ENCODE measurements around the gene IL18R1.

The IL18R1 gene

GRCh38 chr2:102337481-102338386, 17.9 kb upstream of the IL18R1 start:
- ChIA-PET CTCF (interaction anchor here (1.7 to 2.4 kb wide), 2 partner anchors 9 to 18 kb away, joined by 3 to 10 read pairs; partner anchors contain the start of gene IL18R1), POLR2A (no interaction called here)
- no peak for DNase-seq (ENCODE audit: low read depth, low spot score)
- H3K4me3 ChIP-seq (ENCODE audit: low read depth, low read length) = no peak overlapping the region
- TF ChIP-seq CTCF (IDR thresholded peaks at IDR 0.05; ENCODE audit: insufficient read depth, low read length, missing control alignments) = no peak

GRCh38 chr2:102340778-102341177, 14.8 kb upstream of the IL18R1 start:
- no peak overlapping the region for H3K4me3 ChIP-seq (ENCODE audit: low read depth, low read length)
- no peak for TF ChIP-seq CTCF (IDR thresholded peaks at IDR 0.05; ENCODE audit: insufficient read depth, low read length, missing control alignments)
- POLR2A ChIA-PET = no interaction called here
- DNase-seq (ENCODE audit: low read depth, low spot score) = no peak
- CTCF ChIA-PET = no interaction called here

- DNase-seq (ENCODE audit: low read depth, low spot score) = no peak
- POLR2A ChIA-PET = no interaction called here
- no peak overlapping the region for H3K4me3 ChIP-seq (ENCODE audit: low read depth, low read length)
- TF ChIP-seq CTCF (IDR thresholded peaks at IDR 0.05; ENCODE audit: insufficient read depth, low read length, missing control alignments) = no peak
- CTCF ChIA-PET = no interaction called here
These were observed 12.7 kb upstream of the IL18R1 start for GRCh38 chr2:102342888-102343287.

GRCh38 chr2:102344397-102344796, 11.2 kb upstream of the IL18R1 start:
- ChIA-PET CTCF (interaction anchor here (1.2 kb wide), 1 partner anchor 10 kb away, joined by 4 read pairs; no protein-coding TSS in a partner anchor), POLR2A (no interaction called here)
- no peak for DNase-seq (ENCODE audit: low read depth, low spot score)
- H3K4me3 ChIP-seq (ENCODE audit: low read depth, low read length) = no peak overlapping the region
- TF ChIP-seq CTCF (IDR thresholded peaks at IDR 0.05; ENCODE audit: insufficient read depth, low read length, missing control alignments) = no peak

- ChIA-PET CTCF (interaction anchor here (1.0 to 1.2 kb wide), 3 partner anchors 9 to 10 kb away, joined by 3 to 4 read pairs (median 4); partner anchors contain the start of gene IL18R1), POLR2A (no interaction called here)
- H3K4me3 ChIP-seq (ENCODE audit: low read depth, low read length) = no peak overlapping the region
- no peak for DNase-seq (ENCODE audit: low read depth, low spot score)
- no peak for TF ChIP-seq CTCF (IDR thresholded peaks at IDR 0.05; ENCODE audit: insufficient read depth, low read length, missing control alignments)
These were observed 10.2 kb upstream of the IL18R1 start for GRCh38 chr2:102345329-102345920.

Measured in AG04449 (cell line).